Measurements from ENCODE around the gene SYNGR4.
A peak's percentile ranks its signal among the peaks of the same experiment; 100 is the strongest.

Gene SYNGR4

DNA sequence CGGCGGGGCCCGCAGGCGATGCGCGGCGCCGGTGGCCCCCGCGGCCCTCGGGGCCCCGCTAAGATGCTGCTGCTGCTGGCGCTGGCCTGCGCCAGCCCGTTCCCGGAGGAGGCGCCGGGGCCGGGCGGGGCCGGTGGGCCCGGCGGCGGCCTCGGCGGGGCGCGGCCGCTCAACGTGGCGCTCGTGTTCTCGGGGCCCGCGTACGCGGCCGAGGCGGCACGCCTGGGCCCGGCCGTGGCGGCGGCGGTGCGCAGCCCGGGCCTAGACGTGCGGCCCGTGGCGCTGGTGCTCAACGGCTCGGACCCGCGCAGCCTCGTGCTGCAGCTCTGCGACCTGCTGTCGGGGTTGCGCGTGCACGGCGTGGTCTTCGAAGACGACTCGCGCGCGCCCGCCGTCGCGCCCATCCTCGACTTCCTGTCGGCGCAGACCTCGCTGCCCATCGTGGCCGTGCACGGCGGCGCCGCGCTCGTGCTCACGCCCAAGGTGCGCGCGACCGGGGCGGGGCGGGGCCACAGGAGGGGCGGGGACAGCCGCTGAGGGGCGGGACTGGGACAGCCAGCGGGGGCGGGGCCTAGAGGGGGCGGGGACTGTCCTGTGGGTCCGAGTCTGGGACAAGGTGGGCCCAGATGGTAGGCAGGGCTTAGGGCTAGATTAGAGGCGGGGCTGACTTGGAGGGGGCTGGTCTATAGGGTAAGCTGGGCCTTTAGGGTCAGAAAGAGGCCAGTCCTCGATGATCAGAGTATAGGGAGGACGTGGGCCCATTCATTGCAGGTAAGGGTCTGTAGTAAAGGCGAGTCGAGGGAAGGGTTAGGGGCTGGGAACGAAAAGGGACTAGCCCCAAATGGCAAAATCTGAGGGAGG is 34.4 kb downstream of the SYNGR4 start:
- no peak for DNase-seq

DNA sequence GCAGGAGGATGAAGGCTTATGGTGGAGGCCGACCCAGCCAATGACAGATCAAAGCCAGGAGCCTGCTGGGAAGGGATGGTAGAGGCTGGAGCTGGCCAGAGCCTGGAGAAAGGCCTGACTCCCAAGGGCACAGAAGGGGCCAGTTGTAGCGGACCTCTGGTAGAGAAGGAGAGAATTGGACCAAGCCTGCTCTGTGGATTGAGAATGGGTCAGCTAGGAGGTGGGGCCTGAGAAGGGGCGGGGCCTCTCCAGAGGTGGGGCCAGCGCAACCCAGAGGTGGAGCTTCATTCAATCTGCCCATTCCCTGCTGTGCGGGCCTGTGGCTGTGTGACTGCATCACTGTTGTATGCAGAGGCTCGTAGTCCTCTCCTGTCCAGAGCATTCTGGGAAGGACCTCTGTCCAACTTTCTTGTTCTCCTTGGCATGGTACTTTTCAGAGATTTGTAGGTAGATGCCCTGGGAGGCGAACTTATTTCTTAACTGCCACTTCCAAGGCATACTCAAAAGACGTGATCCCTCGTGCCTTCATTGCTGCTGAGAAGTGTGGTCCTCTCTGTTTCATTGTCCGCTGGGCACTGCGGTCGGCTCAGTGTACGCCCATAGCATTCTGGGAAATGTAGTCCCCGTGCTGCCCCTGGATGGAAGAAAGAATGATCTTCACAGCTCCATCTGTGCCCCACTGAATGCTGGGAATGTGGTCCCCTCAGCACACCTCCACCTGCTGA is 36.0 kb downstream of the SYNGR4 start:
- DNase-seq: no peak

DNA sequence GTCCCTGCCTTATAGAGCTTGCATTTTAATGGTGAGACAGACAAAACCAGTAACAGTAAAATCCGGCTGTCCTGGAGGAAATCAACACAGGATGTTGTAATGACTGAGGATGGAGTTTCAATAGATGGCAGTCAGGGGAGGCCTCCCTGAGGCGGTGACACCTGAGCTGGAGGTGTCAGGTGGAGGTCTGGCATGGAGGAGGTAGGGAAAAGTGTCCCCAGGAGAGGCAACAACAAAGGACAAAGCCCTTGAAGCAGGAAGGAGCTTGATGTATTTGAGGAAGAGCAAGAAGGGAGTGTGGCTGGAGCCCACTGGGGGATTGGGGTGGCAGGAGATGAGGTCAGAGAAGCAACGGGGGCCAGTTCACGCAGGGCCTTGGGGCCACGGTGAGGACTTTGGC is 37.1 kb downstream of the SYNGR4 start:
- no peak for DNase-seq

DNA sequence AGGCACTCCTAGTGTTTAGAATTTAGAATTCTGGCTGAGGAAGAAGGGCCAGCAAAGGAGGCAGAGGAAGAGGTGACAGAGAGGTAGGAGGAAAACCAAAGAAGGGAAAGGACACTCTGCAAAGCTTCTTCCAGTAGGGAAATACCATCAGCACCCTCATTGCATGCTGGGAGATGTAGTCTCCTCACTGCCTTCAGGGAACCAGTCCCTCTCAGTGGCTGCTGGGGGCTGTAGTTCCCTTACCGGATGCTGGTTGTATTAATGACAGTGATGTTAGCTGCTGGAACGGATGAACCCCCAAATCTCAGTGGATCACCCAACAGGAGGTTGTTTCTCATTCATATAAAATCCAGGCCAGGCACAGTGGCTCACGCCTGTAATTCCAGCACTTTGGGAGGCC is 39.4 kb downstream of the SYNGR4 start:
- DNase-seq: no peak

DNA sequence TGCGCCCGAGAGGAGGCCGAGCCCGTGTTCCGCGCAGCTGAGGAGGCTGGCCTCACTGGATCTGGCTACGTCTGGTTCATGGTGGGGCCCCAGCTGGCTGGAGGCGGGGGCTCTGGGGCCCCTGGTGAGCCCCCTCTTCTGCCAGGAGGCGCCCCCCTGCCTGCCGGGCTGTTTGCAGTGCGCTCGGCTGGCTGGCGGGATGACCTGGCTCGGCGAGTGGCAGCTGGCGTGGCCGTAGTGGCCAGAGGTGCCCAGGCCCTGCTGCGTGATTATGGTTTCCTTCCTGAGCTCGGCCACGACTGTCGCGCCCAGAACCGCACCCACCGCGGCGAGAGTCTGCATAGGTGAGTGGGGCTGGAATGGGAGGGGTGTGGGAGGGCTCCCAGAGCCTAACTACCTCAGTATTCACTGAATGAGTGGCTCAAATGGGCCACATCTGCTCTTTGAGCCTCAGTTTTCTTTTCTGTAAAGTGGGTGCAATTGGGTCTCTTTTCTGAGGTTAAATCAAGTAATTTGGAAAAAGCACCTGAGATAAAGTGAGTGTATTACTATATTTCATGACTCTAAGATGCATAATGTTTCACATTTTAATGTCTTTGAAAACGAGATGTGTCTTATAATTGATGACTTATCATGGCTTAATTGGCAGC is 41.0 kb downstream of the SYNGR4 start:
- DNase-seq: no peak

DNA sequence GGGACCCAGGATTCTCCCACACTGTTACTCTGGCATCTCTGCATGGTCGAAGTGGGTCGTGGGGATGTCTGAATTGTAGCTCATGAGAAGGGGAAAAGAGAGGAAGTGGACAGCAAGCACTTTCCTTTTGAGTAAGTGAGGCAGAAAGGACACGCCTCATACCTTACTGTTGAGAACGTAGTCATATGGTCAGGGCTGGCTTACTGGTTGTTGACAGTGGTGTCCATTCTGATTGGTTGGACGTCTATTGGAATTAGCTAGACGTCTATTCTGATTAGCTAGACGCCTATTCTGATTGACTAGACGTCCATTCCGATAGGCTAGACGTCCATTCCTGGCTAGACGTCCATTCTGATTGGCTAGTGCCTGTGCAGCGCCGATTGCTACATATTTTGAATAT is 41.7 kb downstream of the SYNGR4 start:
- DNase-seq: no peak

DNA sequence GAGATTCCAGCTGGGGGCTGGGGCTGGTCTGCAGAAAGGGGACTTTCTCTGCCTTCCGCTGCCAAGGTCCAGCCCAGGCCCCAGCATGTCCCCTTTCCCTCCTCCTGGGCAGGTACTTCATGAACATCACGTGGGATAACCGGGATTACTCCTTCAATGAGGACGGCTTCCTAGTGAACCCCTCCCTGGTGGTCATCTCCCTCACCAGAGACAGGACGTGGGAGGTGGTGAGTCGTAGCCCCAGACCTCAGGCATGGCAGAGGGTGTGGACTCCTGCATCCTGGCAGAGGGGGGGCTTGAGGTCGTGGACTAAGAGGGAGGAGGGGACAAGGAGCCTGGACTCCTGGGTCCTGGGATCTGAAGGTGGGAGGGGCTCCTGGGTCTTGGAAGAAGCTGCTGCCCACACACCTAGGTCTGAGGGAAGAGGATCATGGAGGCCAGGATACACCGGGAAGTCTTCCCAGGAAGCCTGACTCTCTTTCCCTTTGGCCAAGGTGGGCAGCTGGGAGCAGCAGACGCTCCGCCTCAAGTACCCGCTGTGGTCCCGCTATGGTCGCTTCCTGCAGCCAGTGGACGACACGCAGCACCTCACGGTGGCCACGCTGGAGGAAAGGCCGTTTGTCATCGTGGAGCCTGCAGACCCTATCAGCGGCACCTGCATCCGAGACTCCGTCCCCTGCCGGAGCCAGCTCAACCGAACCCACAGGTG is 49.9 kb downstream of the SYNGR4 start:
- DNase-seq: no peak

DNA sequence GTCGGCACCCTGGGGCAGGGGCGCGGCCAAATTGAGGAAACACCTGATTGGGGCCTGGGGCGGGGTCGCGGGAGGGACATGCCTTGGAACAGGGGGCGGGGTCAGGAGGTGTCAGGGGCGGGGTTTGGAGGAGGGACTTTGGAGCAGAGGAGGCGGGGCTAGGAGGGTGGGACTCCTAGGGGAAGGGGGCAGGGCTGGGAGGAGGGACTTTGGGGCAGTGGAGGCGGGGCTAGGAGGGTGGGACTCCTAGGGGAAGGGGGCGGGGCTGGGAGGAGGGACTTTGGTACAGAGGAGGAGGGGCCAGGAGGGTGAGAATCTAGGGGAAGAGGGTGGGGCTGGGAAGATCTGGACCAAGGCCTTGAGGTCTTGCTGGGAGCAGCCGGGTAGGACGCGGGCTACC is 51.2 kb downstream of the SYNGR4 start:
- DNase-seq: no peak

DNA sequence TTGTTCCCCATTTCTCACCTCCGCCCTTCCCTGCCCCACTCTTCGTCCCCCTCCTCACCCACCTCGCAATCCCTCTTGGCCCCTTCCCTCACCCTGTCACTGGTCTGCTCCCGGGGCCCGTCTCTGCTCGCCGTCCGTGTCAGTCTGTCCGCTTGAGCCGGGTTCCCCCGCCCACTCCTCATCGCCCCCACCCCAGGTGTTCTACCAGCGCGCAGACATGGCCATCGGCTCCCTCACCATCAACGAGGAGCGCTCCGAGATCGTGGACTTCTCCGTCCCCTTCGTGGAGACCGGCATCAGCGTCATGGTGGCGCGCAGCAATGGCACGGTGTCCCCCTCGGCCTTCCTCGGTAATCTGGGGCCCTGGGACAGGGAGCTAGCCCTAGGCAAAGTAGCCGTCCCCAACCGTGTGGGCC is 51.6 kb downstream of the SYNGR4 start:
- DNase-seq: no peak

DNA sequence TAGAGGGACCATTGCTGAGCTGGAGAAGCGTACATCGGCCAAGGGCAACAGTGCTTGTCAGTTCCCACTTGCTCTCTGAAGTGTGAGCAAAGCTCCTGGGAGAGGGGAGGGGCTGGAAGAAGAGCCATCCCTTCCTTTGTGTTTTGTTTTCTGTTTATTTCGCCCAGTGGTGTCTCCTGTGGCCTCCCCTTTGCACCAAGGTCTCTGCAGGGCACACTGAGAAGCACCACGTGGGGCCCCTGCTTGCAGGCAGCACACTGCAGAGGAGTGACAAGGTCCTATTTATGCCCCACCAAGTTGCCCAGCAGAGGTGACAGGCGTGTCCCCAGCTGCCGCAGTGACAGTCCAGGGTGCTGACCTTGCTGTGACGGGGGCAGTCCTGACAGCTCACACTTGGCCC is 53.3 kb downstream of the SYNGR4 start:
- DNase-seq: no peak

DNA sequence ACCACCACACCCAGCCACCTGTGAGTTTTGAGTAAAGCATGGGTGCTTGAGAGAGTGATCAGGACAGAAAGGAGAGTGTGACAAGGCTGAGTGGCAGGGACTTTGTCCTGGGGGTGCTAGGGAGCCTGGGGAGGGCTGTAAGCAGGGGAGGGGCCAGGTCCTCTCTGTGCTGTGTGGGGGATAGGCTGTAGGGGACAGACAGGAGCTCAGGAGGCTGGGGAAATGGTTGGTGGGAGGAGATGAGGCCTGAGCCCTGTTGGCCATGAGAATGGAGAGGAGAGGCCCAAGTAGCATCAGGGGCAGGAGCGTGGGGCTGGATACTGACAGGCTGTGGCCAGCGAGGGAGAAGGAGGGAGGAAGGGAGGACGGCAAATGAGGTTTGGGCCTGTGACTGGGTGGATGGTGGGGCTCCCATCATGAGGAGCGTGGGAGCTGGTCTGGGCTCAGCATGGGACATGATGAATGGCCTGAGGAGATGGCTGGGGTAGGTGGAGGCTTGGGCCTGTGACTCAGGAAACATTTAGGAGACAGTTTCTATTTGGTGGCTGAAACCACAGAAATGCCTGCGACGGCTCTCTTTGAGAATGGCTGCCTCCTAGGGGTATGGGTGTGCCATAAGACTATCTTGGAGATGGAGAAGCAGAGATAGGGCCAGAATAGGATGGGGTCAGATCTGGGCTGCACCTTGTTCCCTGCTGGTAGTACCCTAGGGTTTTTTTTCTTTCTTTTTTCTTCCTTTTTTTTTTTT is 54.3 kb downstream of the SYNGR4 start:
- DNase-seq: no peak

DNA sequence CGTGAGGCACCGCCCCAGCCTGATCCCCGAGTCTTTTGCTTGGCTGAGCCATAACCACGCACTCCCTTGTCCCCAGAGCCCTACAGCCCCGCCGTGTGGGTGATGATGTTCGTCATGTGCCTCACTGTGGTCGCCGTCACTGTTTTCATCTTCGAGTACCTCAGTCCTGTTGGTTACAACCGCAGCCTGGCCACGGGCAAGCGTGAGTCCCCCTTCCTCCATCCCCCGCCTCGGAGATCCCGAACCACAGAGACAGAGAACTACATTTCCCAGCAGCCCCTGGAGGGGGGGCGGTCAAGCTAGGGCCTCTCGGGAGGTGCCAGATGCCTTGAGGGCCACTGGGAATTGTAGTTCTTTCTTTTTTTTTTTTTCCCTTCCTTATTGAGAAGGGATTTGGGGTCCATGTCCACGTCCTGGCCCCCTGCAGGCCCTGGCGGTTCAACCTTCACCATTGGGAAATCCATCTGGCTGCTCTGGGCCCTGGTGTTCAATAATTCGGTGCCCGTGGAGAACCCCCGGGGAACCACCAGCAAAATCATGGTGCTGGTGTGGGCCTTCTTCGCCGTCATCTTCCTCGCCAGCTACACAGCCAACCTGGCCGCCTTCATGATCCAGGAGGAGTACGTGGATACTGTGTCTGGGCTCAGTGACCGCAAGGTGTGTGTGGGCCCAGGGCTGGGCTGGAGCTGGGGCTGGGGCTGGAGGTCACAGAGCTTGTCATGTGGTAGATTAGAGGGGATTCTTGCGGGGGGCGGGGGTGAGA is 55.2 kb downstream of the SYNGR4 start:
- DNase-seq: peak in 1 of 2 experiments; percentile 14

DNA sequence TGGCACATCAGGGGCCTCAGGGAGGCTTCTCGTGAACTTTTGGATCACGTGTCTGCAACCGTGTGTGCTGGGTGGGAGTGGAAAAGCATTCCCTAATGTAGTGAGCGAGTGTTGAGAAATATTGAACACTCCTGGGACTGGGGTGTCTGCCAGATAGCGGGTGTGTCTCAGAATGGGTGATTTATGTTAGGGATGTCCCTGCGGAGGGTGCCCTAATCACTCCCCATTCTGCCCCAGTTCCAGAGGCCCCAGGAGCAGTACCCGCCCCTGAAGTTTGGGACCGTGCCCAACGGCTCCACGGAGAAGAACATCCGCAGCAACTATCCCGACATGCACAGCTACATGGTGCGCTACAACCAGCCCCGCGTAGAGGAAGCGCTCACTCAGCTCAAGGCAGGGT is 57.4 kb downstream of the SYNGR4 start:
- DNase-seq: no peak

DNA sequence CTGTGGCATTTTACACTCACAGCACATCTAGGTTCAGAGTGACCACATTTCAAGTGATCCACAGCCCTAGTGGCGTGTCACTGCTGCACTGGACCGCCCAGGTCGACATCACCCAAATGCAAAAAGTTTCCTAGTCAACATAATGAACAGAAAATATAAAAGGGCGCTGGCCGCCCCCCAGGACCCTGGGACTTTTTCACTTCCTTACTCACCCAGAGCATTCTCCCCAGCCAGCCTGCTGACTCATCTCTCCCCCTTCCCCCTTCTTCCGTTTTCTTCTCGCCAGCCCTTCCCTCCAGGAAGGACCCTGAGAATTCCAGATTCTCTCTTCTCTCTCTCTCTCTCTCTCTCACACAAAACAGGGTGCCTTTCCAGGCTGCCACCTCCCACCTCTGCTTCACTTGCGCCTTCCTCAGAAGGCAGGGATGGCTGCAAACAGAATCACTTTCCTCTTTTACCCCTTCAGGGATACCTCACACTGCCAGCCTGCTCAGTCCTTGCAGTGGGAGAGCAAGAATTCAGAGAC is 60.6 kb downstream of the SYNGR4 start:
- no peak for DNase-seq
